ENCODE measurements around the gene TOLLIP.
"Not testable (repeated sequence)": the region's sequence is repeated elsewhere in the genome, so short reads cannot be mapped to it uniquely, and the experiment has no call there.

TOLLIP gene

DNA sequence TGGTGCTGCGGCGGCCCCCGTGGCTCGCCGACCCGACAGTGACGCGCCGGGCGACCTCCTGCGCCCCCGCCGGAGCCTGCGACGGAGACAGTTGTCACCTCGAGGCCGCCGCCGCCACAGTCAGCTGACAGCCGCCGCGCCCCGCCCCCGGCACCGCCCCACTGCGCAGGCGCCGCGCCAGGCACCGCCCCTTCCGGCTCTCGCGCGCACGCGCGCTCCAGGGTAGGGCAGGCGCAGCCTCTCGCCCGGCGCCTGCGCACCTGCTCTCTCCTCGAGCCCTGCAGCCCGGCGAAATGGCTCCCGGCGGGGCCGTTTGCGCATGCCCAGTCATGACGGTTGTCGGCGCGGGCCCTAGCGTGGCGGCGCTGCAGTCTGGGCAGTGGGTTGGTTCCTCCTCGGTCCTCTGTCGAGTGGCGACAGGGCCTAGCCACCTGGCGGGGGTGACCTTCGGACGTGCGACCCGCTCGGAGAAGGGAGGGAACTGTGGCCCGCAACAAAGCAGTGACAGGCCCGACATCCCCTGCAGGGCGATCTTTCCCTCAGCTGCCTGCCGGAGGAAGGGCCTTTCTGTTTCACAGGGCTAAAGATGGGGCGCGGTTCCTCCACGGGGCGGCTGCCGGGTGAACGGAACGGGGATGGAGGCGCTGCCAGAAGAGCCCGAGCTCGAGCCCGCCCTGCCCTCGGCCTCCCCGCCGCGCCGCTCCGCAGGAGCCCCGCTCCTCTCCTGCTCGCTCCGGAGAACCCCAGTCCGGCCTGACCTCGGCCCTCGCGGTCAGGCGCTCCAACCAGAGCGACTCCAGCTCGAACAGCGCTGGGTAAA is at the start of gene TOLLIP:
TOLLIP (minus strand) TSS at position 135 of the 820 bp plus-strand sequence; CDS start at position 1, 134 bp downstream.
- DNase-seq, result peak; percentile 97

DNA sequence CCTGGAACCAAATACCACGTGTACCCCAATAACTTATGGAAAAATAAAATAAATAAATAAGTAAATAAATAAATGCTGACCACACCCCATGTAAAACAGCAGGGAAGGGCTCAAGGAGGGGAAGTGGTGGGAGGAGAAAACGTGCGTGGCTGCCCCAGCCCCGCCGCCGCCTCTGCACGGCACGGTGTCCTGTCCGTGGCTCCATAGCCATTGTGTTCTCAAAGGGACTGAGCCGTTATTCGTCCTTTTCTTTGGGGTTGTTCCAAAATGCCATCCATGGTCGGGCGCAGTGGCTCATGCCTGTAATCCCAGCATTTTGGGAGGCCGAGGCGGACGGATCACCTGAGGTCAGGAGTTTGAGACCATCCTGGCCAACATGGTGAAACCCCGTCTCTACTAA is 49.5 kb upstream of the TOLLIP start:
- DNase-seq, result not testable (repeated sequence)

DNA sequence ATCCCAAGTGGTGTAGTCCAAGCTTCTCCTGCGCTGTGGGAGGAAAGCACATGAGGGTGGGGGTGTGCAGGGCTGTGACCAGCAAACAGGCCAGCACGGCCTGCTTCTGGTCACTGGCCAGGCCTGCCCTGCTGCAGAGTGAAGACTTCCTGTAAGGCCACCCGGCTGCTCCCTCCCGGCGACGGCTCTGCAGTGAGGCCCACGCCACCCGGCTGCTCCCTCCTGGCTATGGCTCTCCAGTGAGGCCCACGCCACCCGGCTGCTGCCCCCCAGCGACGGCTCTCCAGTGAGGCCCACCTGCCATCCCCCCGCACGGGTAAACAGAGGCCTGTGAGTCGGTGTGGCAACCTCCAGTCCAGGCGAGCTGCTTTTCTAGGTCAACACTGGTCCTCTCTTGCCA is 48.9 kb upstream of the TOLLIP start:
- DNase-seq, result no peak

DNA sequence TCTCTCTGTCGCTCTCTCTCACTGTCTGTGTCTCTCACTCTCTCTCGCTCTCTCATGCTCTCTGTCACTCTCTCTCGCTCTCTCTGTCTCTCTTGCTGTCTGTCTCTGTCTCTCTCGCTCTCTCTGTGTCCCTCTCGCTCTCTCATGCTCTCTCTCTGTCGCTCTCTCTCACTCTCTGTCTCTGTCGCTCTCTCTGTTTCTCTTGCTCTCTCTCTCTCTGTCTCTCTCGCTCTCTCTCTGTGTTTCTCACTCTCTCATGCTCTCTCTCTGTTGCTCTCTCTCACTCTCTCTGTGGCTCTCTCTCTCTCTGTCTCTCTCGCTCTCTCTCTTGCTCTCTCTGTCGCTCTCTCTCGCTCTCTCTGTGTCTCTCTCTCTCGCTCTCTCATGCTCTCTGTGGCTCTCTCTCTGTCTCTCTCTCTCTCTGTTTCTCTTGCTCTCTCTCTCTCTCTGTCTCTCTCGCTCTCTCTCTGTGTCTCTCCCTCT is 47.1 kb upstream of the TOLLIP start:
- no peak for DNase-seq

DNA sequence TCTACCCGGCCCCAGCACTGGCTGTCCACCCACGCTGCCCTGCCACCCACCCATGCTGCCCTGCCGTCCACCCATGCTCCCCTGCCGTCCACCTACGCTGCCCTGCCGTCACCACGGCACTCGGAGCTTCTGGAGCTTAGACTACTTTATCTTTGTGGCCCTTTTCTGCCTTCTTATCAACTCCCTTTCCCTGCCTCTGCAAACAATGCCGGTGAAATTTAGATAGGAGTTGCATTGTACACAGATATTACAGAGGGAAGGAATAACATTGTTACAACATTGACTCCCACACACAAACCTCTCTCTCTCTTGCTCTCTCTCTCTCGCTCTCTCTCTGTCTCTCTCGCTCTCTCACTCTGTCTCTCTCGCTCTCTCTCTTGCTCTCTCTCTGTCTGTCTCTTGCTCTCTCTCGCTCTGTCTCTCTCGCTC is 46.6 kb upstream of the TOLLIP start:
- no peak for DNase-seq

DNA sequence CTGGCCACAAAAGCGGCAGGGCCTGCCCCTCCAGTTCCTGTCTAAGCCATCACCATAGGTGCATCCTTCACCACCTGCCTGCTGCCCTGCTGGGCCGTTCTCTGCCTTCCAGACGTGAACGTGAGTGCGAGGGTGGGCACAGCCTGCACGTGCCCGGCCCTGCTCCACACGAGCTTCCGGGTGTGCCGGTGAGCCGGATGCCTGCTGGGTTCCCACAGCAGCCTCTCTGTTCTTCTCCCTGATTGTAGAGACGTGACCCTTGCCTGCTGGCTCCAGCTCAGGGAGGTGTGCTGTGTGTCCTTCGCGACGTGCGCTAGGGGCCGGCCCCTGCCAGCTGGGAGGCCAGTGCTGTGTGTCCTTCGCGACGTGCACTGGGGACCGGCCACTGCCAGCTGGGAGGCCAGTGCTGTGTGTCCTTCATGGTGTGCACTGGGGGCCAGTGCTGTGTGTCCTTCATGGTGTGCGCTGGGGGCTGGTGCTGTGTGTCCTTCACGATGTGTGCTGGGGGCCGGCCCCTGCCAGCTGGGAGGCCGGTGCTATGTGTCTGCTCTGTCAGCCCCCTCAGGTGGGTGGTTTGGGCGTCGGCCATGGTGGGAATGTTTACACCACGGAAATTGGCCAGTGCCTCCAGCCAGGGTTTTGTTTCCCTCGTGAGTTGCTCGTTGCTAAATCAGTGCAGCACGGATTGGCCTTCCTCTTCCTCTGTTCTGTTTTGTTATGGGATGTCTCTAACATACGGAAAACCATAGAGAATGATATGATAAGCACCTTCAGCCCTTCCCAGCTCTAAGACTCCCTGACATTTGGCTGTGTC is 44.9 kb upstream of the TOLLIP start:
- no peak for DNase-seq

DNA sequence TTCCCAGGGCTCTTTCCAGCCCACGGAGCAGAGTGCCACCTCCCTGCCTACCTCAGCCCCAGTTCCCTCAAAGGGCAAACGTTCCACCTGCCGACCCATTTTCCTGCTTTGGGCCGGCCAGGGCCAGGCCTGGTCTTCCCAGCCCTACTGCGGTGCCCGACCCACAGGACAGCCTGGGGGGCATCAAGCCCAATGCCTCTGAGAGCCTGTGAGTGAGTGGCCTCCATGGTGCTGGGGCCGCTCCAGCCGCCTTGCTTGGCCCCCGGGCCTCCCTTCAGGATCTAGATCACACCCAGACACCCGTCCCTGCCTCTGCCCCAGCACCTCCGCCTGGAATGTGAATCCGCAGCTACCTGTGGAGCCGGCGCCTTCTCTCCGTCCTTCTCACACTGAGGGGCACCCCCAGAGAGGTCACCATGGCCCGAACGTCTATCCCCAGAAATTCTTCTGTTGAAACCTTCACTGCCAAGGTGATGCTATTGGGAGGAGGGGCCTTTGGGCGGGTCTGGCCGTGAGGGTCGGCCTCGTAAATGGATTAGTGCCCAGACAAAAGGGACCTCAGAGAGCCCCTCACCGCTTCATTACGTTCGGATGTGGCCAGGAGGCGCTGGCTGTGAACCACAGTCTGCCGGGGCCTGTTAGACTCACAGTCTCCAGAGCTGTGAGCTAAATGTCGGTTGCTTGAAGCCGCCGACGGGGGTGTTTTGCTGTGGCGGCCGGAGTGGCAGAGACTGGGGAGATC is 44.1 kb upstream of the TOLLIP start:
- DNase-seq, result peak; percentile 36

DNA sequence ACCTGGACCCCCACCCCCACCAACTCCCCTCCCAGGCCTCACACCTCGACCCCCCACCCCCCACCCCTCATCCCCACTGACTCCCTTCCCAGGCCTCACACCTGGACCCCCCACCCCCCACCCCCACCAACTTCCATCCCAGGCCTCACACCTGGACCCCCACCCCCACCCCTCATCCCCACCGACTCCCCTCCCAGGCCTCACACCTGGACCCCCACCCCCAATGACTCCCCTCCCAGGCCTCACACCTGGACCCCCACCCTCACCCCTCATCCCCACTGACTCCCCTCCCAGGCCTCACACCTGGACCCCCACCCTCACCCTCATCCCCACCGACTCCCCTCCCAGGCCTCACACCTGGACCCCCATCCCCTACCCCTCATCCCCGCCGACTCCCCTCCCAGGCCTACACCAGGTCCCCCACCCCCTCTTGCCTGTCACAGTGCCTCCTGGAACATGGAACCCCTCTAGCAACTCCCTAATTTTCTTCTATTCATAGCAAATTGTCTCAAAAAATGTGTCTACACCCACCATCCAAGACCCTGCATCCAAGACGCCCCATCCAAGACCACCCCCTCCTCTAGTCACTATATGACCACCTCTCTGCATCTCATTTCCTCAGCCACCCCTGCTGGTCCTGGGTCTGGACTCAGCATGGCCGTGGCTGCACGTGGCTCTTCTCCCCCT is 43.4 kb upstream of the TOLLIP start:
- DNase-seq, result no peak

DNA sequence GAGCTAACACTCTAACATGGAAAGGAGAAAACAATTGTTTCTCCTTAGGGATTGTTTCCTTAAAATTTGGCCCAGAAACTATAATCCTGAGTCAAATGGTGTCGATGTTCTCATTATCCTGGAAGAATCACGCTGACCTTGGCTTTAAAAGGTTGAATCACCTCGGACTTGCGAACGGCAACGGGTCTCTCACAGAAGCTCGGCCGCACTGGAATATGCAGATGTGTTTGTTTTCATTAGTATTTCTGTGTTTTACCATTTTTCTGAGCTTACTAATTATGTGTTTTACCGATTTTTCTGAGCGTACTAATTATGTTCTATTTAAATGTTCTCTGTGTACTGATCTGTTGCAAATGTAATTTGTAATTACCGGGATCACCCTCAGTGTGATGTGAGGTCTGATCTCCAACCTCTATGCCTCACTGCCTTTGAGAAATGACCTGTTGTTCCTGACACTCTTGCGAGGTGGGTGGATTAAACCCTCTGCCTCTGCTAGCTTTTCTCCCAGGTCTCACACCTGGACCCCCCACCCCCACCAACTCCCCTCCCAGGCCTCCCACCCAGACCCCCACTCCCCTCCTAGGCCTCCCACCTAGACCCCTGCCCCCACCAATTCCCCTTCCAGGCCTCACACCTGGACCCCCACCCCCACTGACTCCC is 42.0 kb upstream of the TOLLIP start:
- no peak for DNase-seq

DNA sequence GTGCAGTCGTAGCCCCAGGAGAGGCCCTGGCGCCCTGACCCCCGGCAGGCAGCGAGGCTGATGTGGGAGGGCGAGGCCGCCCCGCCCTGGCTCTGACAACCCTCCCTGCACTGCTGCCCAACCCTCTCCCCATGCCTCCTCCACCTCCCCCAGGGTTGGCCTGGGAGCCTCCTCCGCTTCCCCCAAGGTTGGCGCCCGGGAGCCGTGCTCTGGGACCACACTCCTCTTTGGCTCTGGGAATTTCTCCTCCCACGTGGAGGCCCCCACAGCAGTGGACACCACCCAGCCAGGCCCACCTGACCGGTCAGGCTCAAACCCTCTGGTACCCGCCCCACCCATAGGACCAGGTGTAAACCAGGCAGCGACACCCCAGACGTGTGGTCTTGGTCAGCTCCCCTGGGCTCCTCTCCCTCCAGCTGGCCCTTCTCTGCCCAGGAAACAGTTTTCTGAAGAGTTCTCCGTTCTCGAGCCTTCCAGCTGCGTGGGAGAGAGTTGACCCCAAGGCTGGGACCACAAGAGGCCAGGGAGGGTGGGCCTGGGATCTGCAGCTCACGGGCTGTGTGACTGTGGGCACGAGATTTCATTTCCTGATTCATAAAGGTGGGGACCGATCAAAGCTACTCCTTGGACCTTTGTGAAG is 40.8 kb upstream of the TOLLIP start:
- DNase-seq, result no peak

DNA sequence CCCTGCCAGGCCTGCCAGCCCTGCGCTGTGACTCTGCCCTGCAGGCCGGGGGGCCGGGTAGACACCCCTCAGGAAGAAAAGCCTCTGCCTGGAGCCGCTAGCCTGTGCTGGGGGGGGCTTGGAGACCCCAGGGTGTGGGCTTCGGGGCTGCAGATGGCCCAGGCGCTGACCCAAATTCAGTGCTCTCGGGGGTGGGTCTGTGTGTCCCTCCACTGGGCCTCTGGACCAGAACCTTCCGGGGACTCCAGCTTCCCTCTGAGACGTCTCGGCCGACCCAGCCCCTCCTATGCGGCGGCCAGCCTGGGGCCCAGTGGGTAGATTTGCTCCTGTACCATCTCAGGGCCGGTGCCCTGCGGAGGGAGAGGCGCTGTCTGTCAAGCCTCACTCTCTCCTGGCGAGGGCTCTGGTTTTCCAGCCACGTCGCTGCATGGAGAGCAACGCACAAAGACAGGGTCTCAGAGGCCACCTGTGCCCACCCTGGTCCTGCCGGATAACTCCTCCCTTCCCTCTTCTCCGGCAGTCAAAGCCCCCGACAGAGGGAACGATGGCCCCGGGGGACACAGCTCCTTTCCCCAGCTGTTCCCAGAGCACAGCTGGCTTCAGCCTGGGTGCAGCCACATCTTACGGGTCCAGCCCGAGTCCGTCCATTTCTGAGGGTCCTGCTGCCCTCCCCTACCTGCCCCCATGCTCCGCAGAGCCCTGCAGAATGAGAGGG is 40.1 kb upstream of the TOLLIP start:
- peak; percentile 63 for DNase-seq

DNA sequence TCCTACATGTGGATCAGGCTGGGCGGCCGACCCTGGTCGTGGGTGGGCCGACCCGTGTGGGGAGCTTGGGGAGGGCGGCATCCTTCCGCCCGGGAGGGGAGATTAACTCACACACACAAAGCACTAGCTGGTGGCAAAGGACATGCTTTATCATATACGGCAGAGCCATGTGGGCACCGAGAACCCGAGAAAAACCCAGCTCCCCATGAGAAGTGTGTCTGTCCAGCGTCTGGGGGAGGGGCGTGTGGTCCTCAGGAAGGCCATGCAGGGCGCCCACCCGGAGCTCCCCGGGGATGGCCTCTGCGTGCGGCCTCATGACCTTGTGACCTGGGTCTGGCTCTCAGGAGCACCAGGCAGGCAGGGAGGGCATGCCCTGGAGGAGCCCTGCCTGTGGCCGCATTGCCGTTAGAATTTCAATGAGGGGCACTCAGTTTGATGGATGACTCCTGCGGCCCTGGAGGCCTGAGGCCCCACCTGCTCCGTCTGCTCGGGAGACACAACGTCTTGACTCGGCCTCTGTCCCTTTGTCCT is 39.4 kb upstream of the TOLLIP start:
- DNase-seq, result no peak

DNA sequence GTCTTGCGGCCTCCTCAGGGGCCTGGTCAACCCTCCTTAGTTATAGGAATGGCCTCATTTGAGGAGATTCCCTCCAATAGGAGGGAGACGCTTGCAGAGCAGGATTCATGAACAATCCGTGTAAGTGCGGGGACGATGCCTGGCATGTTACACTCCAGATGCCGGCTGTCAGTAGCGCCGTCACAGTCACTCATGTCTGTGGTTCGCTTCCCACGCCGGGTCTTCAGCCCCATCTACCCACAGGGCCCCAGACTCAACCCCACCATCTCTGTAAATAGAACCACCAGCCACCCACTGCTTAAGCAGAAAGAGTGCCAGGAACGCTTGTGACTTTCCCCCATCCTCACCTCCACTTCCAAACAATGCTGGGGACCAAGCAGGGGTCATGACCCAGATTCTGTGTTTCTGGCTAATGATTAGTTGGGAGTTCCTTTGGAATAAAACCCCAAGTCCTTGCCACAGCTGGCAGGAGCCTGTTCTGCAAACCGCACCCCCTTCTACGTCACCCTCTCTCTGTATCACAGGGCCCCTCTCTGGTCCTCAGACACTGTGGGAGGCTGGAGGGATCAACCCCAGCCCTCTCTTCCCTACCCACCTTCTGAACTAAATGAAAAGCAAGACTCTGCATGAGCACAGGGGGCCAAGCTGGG is 38.8 kb upstream of the TOLLIP start:
- DNase-seq, result peak; percentile 46

DNA sequence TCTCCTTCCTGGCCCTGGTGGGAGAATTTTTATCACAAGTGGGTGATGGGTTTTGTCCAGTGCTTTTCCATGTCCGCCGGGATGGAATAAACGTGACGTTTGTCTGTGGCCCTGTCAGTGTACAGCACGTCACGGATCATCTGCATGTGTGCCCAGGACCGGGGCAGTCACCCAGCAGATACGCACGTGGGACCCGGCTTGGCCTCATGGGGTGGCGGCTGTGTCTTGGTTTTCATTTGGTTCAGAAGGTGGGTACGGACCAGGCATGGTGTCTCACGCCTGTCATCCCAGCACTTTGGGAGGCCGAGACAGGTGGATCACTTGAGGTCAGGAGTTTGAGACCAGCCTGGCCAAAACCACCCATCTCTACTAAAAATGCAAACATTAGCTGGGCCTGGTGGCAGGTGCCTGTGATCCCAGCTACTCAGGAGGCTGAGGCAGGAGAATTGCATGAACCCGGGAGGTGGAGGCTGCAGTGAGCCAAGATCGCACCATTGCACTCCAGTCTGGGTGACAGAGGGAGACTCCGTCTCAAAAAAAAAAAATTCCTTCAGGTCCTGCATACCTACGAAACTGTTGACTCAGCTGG is 38.1 kb upstream of the TOLLIP start:
- DNase-seq, result peak; percentile 3

DNA sequence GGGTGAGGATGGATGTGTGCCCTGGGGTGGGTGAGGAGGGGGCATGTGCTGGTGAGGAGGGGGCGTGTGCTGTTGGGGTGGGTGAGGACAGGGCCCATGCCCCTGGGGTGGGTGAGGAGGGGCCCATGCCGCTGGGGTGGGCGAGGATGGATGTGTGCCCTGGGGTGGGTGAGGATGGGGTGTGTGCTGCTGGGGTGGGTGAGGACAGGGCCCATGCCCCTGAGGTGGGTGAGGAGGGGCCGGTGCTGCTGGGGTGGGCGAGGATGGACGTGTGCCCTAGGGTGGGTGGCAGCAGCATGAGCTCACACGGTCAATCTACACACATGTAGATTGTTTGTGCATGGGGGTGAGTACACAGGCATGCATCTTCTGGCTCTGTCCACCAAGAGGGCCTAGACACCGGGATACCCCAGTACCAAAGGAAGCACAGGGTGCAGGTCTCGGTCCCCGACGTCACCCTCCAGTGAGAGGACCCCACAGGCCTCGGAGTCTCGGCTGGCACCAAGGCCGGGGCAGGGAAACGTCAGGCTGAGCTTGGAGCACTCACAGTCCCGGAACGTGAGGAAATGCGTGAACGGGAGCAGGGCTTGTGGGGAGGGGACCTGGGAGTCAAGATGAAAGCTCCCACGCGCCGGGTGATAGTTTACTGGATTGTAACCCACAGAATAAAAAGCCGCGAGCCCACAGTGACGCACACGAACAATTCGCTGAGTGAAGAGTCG is 37.4 kb upstream of the TOLLIP start:
- DNase-seq, result peak; percentile 3

DNA sequence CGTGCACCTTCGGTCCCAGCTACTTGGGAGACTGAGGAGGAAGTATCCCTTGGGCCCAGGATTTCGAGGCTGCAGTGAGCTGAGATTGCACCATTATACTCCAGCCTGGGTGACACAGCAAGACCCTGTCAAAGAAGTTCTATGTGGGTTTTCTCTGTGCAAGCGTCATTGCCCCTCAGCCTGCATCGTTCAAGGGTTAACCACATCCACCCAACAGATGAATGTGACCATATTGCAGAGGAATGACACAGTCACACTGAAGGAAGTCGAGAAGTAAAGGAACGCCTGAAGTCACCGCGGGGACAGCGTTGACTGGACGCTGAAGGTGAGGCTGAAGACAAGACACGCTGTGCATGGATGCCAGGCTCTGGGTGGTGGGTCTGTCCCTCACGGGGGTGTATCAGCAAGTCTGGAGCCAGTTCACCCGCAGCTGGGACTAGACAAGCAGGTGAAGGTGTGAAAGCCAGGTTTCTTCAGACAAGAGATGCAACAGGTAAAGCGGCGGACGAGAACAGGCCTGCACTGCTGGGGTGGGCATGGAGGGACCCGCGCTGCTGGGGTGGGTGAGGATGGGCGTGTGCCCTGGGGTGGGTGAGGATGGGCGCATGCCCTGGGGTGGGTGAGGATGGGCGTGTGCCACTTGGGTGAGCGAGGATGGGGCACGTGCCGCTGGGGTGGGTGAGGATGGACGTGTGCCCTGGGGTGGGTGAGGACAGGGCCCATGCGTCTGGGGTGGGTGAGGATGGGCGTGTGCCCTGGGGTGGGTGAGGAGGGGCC is 36.5 kb upstream of the TOLLIP start:
- DNase-seq, result no peak

DNA sequence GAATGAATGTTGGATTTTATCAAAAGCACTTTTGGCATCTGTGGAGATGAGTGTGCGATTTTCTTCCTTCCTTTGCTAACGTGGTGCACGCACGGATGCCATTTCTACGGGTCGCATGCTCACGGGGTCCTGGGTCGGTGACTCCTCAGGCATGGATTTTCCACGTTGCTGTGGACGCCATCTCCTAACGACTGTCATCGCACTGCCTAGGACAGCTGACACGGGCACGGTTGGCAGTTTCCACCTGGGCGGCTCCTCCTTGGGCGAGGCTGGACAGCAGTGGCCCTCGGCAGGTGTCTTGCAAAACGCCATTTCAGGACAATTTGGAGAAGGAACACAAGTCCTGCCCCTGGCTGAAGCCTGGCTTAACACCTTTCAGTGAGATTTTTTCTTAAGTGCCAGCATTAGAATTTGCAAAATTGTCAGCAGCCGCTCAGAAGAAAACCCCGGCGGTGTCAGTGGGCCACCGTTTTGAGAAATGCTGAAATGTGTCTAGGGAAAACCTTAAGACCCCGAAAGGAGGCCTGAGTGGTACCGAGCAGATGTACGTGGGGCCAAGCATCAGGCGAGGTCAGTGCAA is 34.7 kb upstream of the TOLLIP start:
- no peak for DNase-seq

Measured in retina (tissue), 1 donor.